Choroid plexus epithelial cell (primary cell): ENCODE data around the gene SPG7.

Source experiments
- DNase-seq: peaks from one replicate; pipeline ENCODE4 v3.0.0-alpha.2; 2010; ENCODE audit warnings: low read depth
- H3K4me3 ChIP-seq: 2 replicates; pipeline ENCODE4 v1.5.1; 2011; ENCODE audit warnings: low read depth, mild to moderate bottlenecking, control low read depth, low read length, moderate library complexity
- TF ChIP-seq, protein P1 (sequence below): conservative IDR thresholded peaks from 2 replicates; pipeline ENCODE4 v1.5.1; 2011; ENCODE audit warnings: low read depth, mild to moderate bottlenecking, control low read depth, inconsistent platforms, low read length, moderate library complexity

The SPG7 gene

DNA sequence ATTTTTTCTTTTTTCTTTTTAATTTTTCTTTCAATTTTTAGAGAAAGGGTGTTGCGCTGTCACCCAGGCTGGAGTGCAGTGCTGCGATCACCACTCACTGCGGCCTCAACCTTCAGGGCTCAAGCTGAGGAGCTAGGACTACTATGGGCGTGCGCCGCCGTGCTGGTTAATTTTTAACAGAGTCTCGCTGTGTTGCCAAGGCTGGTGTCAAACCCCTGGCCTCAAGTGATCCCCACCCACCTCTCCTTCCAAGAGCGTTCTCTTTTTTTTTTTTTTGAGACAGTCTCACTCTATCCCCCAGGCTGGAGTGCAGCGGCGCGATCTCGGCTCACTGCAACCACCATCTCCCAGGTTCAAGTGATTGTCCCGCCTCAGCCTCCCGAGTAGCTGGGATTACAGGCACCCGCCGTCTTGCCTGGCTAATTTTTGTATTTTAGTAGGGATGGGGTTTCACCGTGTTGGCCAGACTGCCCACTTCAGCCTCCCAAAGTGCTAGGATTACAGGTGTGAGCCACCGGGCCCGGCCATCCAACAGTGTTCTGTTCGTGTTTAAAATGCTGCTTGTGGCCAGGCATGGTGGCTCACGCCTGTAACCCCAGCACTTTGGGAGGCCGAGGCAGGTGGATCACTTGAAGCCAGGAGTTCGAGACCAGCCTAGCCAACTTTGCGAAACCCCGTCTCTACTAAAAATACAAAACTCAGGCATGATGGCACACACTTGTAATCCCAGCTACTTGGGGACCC lies 37.8 kb downstream of the SPG7 start:
- no peak for DNase-seq
- TF ChIP-seq, protein P1, sequence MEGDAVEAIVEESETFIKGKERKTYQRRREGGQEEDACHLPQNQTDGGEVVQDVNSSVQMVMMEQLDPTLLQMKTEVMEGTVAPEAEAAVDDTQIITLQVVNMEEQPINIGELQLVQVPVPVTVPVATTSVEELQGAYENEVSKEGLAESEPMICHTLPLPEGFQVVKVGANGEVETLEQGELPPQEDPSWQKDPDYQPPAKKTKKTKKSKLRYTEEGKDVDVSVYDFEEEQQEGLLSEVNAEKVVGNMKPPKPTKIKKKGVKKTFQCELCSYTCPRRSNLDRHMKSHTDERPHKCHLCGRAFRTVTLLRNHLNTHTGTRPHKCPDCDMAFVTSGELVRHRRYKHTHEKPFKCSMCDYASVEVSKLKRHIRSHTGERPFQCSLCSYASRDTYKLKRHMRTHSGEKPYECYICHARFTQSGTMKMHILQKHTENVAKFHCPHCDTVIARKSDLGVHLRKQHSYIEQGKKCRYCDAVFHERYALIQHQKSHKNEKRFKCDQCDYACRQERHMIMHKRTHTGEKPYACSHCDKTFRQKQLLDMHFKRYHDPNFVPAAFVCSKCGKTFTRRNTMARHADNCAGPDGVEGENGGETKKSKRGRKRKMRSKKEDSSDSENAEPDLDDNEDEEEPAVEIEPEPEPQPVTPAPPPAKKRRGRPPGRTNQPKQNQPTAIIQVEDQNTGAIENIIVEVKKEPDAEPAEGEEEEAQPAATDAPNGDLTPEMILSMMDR = no peak
- no peak overlapping the region for H3K4me3 ChIP-seq

DNA sequence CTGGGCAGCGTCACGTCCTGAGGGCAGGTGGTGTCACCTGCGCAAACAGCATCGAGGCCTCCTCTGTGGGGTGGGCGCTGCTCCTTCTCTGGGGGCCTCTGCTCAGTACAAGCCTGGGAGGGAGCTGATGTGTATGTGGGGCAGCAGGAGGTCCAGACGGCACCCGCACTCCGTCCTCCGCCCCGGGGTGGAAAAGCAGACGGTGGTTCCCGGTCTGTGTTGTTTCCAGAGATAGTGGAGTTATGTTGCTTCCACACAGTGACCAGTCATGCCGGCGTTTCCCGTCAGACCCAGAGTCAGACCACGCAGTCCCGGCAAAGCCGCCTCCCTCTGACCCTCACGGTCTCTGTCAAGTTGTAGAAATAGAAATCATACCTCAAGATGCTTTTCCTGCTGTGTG lies 38.6 kb downstream of the SPG7 start:
- no peak for DNase-seq
- TF ChIP-seq, protein P1 = no peak
- H3K4me3 ChIP-seq = no peak overlapping the region

DNA sequence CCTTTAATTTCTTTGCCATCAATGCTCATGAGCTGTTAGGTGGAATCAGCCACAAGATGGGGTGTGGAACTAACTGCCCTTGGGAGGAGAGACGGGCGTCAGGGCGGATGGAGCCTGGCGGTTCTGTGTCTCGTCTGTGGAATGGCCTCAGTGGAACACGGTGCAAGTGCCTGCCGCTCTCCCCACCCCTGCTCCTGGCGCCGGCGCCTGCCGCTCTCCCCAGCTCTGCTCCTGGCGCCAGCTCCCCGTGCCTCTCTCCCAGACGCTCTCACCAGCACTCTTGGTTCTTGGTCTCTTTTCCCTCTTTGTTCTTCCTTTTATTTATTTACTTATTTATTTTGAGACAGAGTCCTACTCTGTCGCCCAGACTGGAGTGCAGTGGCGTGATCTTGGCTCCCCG lies 39.1 kb downstream of the SPG7 start:
- no peak for DNase-seq
- H3K4me3 ChIP-seq = no peak overlapping the region
- TF ChIP-seq, protein P1 = no peak

DNA sequence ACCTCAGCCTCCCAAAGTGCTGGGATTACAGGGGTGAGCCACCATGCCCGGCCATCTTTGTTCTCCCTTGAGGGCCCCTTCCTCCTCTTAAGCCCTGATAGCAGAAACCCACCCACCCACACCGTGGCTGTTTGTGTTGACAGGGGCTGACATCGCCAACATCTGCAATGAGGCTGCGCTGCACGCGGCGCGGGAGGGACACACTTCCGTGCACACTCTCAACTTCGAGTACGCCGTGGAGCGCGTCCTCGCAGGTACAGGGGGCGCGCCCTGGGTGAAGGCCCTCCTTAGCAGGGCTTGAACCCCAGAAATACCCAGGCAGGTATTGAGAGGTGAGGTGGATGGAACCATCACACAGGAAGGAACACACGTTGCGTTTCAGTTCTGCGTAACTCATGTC lies 39.7 kb downstream of the SPG7 start:
- TF ChIP-seq, protein P1 = no peak
- H3K4me3 ChIP-seq = no peak overlapping the region
- no peak for DNase-seq

DNA sequence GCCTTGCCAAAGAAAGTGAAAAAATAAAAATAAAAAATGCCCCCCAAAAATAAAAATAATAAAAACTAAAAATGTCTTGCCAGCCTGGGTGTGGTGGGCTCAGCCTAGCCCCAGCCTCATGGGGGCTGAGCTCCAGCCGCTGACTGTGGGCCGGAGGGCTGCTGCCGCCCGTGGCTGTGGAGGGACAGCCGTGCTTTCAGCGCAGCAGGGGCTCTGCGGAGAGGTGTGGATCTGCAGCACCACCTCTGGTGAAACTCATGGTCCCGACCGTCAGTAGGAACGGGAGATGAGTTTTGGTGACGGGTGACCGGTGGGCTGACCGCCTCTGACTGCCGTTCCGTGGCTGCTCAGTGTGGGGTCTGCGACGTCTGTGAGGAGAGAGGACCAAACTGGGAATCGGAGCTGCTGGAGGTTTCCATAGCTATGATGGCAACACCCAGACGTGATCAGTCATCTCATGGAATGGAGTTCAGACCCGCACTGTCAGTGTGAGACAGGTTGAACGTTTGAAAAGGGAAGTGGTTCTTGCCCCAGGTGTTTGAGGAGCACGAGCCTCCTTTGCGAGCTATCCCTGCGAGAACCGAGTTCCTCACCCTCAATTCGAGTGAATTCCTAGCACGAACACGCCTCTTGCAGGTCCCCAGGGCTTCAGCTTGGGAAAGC lies 40.3 kb downstream of the SPG7 start:
- H3K4me3 ChIP-seq = no peak overlapping the region
- TF ChIP-seq, protein P1 = no peak
- DNase-seq = no peak

DNA sequence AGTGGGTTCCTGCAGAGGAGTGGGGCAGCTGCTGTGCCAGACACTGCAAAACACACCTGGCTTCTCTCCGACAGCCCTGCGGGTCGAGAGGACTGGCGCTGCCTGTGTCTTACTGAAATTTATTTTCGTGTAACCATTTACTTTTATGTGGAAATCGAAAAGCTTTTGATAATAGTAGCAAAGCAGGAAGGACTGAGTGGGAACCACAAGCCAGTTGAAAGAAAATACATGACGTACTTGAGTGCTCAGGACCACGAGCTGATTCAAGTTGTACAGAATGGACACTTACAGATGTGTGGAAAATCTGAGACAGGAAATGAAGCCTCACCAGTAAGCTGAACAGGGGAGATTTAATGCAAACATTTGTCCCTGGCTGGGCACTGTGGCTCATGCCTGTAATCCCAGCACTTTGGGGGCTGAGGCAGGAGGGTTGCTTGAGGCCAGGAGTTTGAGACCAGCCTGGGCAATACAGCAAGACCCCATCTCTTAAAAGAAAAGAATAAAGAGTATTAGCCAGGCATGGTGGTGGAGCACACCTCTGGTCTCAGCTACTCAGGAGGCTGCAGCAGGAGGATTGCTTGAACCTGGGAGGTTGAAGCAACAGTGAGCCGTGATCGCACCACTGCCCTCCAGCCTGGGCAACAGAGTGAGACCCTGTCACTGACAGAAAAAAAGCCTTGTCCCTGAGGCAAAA lies 41.0 kb downstream of the SPG7 start:
- no peak for DNase-seq
- no peak overlapping the region for H3K4me3 ChIP-seq
- TF ChIP-seq, protein P1 = no peak
